ENCODE results near the gene LRMDA.

DNA sequence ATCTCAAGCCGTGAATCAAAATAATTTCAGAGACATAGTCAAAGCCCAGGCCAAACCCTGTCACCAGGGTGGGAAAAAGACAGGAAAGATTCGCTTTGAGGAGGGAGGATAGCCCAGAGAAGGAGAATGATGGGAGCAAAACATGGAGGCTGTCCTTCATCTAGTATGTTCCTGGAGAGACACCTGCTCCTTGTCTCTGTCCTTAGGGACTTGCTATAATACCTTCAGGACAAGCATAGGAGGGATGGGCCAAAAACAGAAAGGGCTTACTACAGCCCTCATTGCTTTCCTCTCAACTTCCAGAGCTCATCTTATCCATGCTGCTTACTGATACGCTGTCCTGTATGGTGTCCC is 593.7 kb downstream of the LRMDA start:
- TF ChIP-seq, protein P1, sequence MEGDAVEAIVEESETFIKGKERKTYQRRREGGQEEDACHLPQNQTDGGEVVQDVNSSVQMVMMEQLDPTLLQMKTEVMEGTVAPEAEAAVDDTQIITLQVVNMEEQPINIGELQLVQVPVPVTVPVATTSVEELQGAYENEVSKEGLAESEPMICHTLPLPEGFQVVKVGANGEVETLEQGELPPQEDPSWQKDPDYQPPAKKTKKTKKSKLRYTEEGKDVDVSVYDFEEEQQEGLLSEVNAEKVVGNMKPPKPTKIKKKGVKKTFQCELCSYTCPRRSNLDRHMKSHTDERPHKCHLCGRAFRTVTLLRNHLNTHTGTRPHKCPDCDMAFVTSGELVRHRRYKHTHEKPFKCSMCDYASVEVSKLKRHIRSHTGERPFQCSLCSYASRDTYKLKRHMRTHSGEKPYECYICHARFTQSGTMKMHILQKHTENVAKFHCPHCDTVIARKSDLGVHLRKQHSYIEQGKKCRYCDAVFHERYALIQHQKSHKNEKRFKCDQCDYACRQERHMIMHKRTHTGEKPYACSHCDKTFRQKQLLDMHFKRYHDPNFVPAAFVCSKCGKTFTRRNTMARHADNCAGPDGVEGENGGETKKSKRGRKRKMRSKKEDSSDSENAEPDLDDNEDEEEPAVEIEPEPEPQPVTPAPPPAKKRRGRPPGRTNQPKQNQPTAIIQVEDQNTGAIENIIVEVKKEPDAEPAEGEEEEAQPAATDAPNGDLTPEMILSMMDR (IDR thresholded peaks at IDR 0.05): no peak
- TF ChIP-seq EZH2 (IDR thresholded peaks at IDR 0.05; ENCODE audit: borderline replicate concordance, insufficient read depth, low read depth, low read length, poor library complexity, severe bottlenecking): no peak
